Measurements from ENCODE around the gene PXN. TPM values are rescaled to one million over a fixed set of nuclear protein-coding genes. Genes with fewer than 3 reads are reported as not detected.

PXN gene
- total RNA-seq, 1 donor from 2014 or later = 8.2 TPM

DNA sequence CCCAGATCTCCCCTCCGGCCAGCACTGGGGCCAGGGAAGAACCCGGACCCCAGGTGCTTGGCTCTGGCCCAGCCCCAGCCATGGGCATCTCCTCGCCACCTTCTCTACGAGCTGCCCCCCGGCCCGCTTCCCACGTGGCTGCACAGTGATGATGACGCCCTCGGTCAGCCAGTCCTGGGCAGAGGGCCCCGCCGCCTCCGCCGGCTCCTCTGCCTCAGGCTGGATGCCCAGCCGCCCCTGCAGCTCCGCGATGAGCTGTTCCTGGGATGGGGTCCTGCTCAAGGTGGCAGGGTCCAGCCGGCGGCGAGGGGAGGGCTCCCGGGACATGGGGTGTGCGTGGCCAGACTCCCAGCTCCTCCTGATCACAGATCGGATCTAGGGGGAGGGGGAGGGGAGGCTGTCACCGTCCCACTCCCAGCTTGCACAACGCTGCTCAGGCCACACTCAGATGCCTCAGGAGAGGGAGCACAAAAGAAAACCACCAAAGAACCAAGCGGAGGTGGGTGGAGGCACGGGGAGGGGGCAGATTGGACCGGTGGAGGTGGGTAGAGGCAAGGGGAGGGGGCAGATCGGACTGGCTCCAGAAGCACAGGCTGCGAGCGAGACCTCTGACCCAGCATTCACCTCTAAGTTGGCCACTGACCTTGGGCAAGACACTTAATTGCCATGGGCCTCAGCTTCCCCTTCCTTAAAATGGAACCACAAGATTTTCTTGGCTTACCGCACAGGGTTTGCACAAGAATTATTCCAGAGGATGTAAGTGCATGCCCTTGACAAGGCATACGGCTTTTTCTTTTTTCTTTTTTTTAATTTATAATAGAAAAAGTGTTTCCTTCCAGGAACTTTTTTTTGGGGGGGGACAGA, 48.6 kb downstream of the PXN start:
- no peak overlapping the region for H3K4me3 Mint-ChIP-seq

DNA sequence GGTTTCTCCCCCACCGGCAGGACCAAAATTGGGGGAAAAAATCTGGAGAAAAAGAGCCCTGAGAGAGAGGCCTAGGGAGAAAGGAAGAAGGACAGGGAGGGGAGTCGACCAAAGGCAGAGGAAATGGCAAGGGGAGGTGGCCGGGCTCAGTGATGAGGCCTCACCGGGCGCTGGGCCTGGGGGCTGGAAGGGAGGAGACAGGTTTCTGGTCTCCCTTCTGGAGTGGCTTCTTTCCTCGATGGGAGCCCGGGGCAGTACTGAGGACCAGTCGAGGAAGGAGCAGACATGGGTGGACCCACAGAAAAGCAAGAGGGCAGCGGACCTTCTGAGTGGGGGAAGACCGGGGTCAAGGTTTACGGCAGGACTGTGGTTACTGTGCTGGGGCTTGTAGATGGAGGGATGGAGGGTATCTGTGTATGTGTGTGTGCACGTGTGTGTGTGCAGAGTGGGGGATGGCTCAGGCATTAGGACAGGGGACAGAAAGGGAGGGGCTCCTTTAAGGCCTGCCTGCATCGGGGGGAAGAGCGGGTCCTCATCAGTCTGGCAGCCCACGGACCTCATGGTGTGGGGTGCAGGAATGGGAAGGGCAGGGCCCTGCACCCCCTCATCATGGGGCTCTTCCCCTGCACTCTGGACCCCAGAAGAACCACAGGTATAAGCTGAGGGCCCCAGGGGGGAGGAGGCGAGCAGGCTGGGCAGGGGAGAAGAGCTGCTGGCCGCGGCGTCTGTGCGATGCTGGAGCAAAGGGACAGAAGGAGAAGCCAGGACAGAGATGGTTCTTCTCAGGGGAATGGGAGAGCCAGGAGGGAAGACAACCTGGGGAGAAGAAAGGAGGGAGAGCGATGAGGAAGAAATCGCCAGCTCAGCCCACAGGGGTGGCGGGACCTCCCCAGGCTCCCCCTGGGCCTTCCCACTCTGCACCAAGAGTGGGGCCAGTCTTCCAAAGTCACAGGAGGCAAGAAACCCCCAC, 49.5 kb downstream of the PXN start:
- no peaks in the 10 kb centered on the region for H3K27me3 ChIP-seq
- no peak overlapping the region for H3K4me3 ChIP-seq
- no peaks in the 10 kb centered on the region for H3K36me3 ChIP-seq
- H2AFZ ChIP-seq (replicated peaks) = no peak overlapping the region
- Mint-ChIP-seq H3K36me3 (peaks cover 8% of the 10 kb centered on the region), H3K4me3 (peak overlapping the region; percentile 5), H3K27me3 (ENCODE audit: insufficient read depth, low read depth) (peaks cover 6% of the 10 kb centered on the region), H3K9me3 (no peaks in the 10 kb centered on the region), H3K27ac (peak overlapping the region; percentile 40), H3K4me1 (peaks cover 10% of the 10 kb centered on the region)
- H4K20me1 ChIP-seq (ENCODE audit: low read depth) = no peaks in the 10 kb centered on the region
- no peaks in the 10 kb centered on the region for H3K9me3 ChIP-seq (ENCODE audit: low read depth)
- no peaks in the 10 kb centered on the region for H3K4me1 ChIP-seq
- peak overlapping the region; percentile 46 for H3K27ac ChIP-seq
- H3K9ac ChIP-seq = no peak overlapping the region
- no peak overlapping the region for H3K4me2 ChIP-seq
- no peaks in the 10 kb centered on the region for H3F3A ChIP-seq (ENCODE audit: low read depth)
- H3K79me2 ChIP-seq (ENCODE audit: low read depth) = no peaks in the 10 kb centered on the region
- TF ChIP-seq EZH2 (IDR thresholded peaks at IDR 0.05) = no peak
- no peak for DNase-seq (ENCODE audit: low spot score)

More for the DNA sequence above, 48.6 kb downstream of the PXN start:
- Histone ChIP-seq H3K79me2 (ENCODE audit: low read depth) (no peaks in the 10 kb centered on the region), H2AFZ (replicated peaks) (no peak overlapping the region), H3K4me3 (no peak overlapping the region), H3K4me1 (no peaks in the 10 kb centered on the region), H3F3A (ENCODE audit: low read depth) (no peaks in the 10 kb centered on the region), H3K27ac (peak overlapping the region; percentile 46), H3K4me2 (no peak overlapping the region), H3K36me3 (no peaks in the 10 kb centered on the region), H3K27me3 (no peaks in the 10 kb centered on the region), H4K20me1 (ENCODE audit: low read depth) (no peaks in the 10 kb centered on the region), H3K9me3 (ENCODE audit: low read depth) (no peaks in the 10 kb centered on the region), H3K9ac (no peak overlapping the region)
- peaks cover 5% of the 10 kb centered on the region for H3K27me3 Mint-ChIP-seq (ENCODE audit: insufficient read depth, low read depth)
- H3K36me3 Mint-ChIP-seq = peaks cover 3% of the 10 kb centered on the region
- no peak overlapping the region for H3K27ac Mint-ChIP-seq
- H3K4me1 Mint-ChIP-seq = peaks cover 10% of the 10 kb centered on the region
- H3K9me3 Mint-ChIP-seq = no peaks in the 10 kb centered on the region
- TF ChIP-seq EZH2 (IDR thresholded peaks at IDR 0.05) = no peak
- TF ChIP-seq EZH2phosphoT487 (IDR thresholded peaks at IDR 0.05) = no peak
- TF ChIP-seq, protein P1, sequence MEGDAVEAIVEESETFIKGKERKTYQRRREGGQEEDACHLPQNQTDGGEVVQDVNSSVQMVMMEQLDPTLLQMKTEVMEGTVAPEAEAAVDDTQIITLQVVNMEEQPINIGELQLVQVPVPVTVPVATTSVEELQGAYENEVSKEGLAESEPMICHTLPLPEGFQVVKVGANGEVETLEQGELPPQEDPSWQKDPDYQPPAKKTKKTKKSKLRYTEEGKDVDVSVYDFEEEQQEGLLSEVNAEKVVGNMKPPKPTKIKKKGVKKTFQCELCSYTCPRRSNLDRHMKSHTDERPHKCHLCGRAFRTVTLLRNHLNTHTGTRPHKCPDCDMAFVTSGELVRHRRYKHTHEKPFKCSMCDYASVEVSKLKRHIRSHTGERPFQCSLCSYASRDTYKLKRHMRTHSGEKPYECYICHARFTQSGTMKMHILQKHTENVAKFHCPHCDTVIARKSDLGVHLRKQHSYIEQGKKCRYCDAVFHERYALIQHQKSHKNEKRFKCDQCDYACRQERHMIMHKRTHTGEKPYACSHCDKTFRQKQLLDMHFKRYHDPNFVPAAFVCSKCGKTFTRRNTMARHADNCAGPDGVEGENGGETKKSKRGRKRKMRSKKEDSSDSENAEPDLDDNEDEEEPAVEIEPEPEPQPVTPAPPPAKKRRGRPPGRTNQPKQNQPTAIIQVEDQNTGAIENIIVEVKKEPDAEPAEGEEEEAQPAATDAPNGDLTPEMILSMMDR (IDR thresholded peaks at IDR 0.05) = no peak
- no peak for DNase-seq (ENCODE audit: low spot score)

DNA sequence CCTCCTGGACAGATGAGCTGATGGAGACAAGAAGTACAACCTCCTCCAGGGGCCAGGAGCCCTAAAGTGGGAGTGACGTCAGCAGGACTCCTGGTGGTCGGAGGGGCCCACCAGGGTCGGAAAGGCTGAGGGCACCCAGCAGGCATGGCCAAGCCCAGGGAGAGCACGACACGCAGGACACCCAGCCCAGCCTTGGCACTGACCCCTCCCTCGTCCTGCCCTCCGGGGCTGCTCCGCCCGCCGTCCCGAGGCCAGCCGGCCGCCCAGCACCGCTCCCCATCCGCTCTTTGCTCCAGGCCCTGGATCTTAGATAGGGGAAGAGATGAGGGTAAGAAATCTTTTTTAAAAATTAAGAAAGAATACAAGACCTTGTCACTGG, 50.2 kb downstream of the PXN start:
- H3K79me2 ChIP-seq (ENCODE audit: low read depth) = no peaks in the 10 kb centered on the region
- no peak overlapping the region for H3K4me3 ChIP-seq
- peaks cover 6% of the 10 kb centered on the region for H3K4me1 Mint-ChIP-seq
- H2AFZ ChIP-seq (replicated peaks) = no peak overlapping the region
- no peaks in the 10 kb centered on the region for H3F3A ChIP-seq (ENCODE audit: low read depth)
- H3K27me3 Mint-ChIP-seq (ENCODE audit: insufficient read depth, low read depth) = peaks cover 2% of the 10 kb centered on the region
- no peaks in the 10 kb centered on the region for H3K4me1 ChIP-seq
- H3K9me3 Mint-ChIP-seq = no peaks in the 10 kb centered on the region
- peaks cover 10% of the 10 kb centered on the region for H3K36me3 Mint-ChIP-seq
- H3K27ac Mint-ChIP-seq = no peak overlapping the region
- H3K4me2 ChIP-seq = no peak overlapping the region
- H3K4me3 Mint-ChIP-seq = no peak overlapping the region
- H3K9ac ChIP-seq = no peak overlapping the region
- no peak overlapping the region for H3K27ac ChIP-seq
- DNase-seq (ENCODE audit: low spot score) = no peak
- no peaks in the 10 kb centered on the region for H3K36me3 ChIP-seq
- no peaks in the 10 kb centered on the region for H3K27me3 ChIP-seq
- TF ChIP-seq EZH2phosphoT487 (IDR thresholded peaks at IDR 0.05) = no peak
- TF ChIP-seq, protein P1 (IDR thresholded peaks at IDR 0.05) = no peak
- no peak for TF ChIP-seq EZH2 (IDR thresholded peaks at IDR 0.05)
- H4K20me1 ChIP-seq (ENCODE audit: low read depth) = no peaks in the 10 kb centered on the region
- H3K9me3 ChIP-seq (ENCODE audit: low read depth) = no peaks in the 10 kb centered on the region
